ENCODE data around the gene MTHFD1.

GRCh38 chr14:64411001-64411400, 22.8 kb downstream of the MTHFD1 start:
- no peak for TF ChIP-seq CREM (CRISPR knock-in tag; IDR thresholded peaks at IDR 0.05)
- no peak for TF ChIP-seq CBFB (CRISPR knock-in tag; IDR thresholded peaks at IDR 0.05; ENCODE audit: low read depth)
- TF ChIP-seq FOXJ3 (CRISPR knock-in tag; IDR thresholded peaks at IDR 0.05; ENCODE audit: borderline replicate concordance): no peak
- TF ChIP-seq ZNF512 (CRISPR knock-in tag; IDR thresholded peaks at IDR 0.05; ENCODE audit: borderline replicate concordance): no peak
- TF ChIP-seq NR1H2 (CRISPR knock-in tag; IDR thresholded peaks at IDR 0.05): no peak
- no peak for TF ChIP-seq CTCF (IDR thresholded peaks at IDR 0.05)
- no peak for TF ChIP-seq SMAD3 (CRISPR knock-in tag; IDR thresholded peaks at IDR 0.05; ENCODE audit: borderline replicate concordance)
- TF ChIP-seq ATF6 (CRISPR knock-in tag; IDR thresholded peaks at IDR 0.05): no peak
- no peak for TF ChIP-seq SP1 (CRISPR knock-in tag; conservative IDR thresholded peaks at IDR 0.05)
- no peak for TF ChIP-seq STAT6 (CRISPR knock-in tag; conservative IDR thresholded peaks at IDR 0.05; ENCODE audit: low read depth)
